Spleen (tissue), 7 donors: ENCODE measurements around the gene RGS5.

ENCODE experiments used
- POLR2A ChIP-seq, 3 donors: fragments of 450-650 bp; IDR thresholded peaks; one replicate each; pipeline ENCODE4 v1.5.1; 2017; ENCODE audit warnings: antibody characterized with exemption in 3 of 3, mild to moderate bottlenecking in 1 of 3
- POLR2AphosphoS5 ChIP-seq, 3 donors: sonication (generic); formaldehyde crosslinking; IDR thresholded peaks; one replicate each; pipeline ENCODE4 v1.5.1; 2017; ENCODE audit warnings: antibody characterized with exemption in 3 of 3
- TF ChIP-seq, protein P1 (sequence below), 11 experiments: fragments of 200-600 bp in 7 of 11; fragments of 450-650 bp in 4 of 11; sonication (generic) in 4 of 11; IDR thresholded peaks in 8 of 11; conservative IDR thresholded peaks in 3 of 11; 1 replicate in 7 of 11; 2 replicates in 4 of 11; pipeline versions ENCODE4 v1.4.0 to v1.8.0; 2016 to 2021; ENCODE audit warnings: antibody characterized with exemption in 11 of 11, inconsistent platforms in 4 of 11, mild to moderate bottlenecking in 1 of 11
- donor health status: DM: no; HTN: no; CAD: no; lungs with moderate emphysema.
- donor health status: DM: no; HTN: no; CAD: no.
- donor health status: DM: no; HTN: no; CAD: no.

DNA sequence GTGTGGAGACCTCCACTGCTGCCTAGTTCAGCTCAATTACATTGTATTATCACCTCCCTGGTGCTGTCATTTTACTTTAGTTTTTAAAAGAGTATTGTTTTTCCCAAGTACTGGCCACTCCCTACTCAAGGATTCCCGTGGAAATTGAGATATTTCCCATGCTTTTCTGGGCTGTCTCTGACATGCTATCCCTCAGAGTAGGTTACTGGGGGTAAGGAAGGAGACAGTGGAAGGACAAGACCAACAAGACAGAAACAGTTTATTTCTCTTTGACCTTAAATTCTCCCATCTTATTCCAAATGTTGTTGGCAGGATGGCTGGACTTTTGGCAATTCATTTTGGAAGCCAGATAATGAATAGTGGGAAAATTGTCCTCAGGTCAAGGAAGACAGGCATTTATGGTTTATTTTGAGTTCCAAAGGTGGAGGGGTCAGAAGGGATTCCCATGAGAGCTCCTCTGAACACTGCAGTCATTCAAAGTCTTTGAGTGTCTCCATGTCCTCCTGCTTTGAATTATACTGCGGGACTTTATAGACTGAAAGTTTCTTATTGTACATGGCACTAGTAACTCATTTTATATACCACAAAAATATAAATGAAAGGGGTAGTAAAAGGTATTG lies 20.3 kb downstream of the RGS5 start:
- no peak for TF ChIP-seq POLR2A (IDR thresholded peaks at IDR 0.05)
- TF ChIP-seq, protein P1, sequence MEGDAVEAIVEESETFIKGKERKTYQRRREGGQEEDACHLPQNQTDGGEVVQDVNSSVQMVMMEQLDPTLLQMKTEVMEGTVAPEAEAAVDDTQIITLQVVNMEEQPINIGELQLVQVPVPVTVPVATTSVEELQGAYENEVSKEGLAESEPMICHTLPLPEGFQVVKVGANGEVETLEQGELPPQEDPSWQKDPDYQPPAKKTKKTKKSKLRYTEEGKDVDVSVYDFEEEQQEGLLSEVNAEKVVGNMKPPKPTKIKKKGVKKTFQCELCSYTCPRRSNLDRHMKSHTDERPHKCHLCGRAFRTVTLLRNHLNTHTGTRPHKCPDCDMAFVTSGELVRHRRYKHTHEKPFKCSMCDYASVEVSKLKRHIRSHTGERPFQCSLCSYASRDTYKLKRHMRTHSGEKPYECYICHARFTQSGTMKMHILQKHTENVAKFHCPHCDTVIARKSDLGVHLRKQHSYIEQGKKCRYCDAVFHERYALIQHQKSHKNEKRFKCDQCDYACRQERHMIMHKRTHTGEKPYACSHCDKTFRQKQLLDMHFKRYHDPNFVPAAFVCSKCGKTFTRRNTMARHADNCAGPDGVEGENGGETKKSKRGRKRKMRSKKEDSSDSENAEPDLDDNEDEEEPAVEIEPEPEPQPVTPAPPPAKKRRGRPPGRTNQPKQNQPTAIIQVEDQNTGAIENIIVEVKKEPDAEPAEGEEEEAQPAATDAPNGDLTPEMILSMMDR (IDR thresholded peaks at IDR 0.05 in 8 of 11, conservative IDR thresholded peaks at IDR 0.05 in 3 of 11), result no peak
- TF ChIP-seq POLR2AphosphoS5 (IDR thresholded peaks at IDR 0.05), result no peak
